Brain microvascular endothelial cell (primary cell): ENCODE data around the gene IMPA2.

Experiments
- DNase-seq: peaks from one replicate; pipeline ENCODE4 v3.0.0-alpha.2; 2020
- H3K27ac ChIP-seq: fragments of 250-450 bp; sonication (Bioruptor Pico); 2 replicates; pipeline ENCODE4 v1.5.1; 2020; ENCODE audit warnings: mild to moderate bottlenecking, moderate library complexity
- H3K27me3 ChIP-seq: fragments of 250-450 bp; sonication (Bioruptor Pico); replicated peaks from 2 replicates; pipeline ENCODE4 v1.5.1; 2020; ENCODE audit warnings: mild to moderate bottlenecking
- H3K36me3 ChIP-seq: fragments of 250-450 bp; sonication (Bioruptor Pico); replicated peaks from 2 replicates; pipeline ENCODE4 v1.5.1; 2020; ENCODE audit warnings: mild to moderate bottlenecking
- H3K4me3 ChIP-seq: 2 replicates; pipeline ENCODE4 v1.5.1; 2011; ENCODE audit warnings: low read depth, mild to moderate bottlenecking, control low read depth, low read length, moderate library complexity
- CTCF ChIP-seq: IDR thresholded peaks from 2 replicates; pipeline ENCODE4 v1.5.1; 2011; ENCODE audit warnings: low read depth, mild to moderate bottlenecking, moderate library complexity, low read length, control low read depth, inconsistent platforms; ENCODE audit errors: missing control alignments
- in situ Hi-C: cut with HindIII; loops from 2 replicates; pipeline ENCODE4 v1.10.0; 2017; ENCODE audit warnings: low sequenced_read_pairs, low pct_ligation_motif_present

Gene IMPA2

GRCh38 chr18:12009581-12010140, 28.4 kb downstream of the IMPA2 start:
- no peak for DNase-seq
- TF ChIP-seq CTCF: no peak
- no peak overlapping the region for H3K4me3 ChIP-seq
- in situ Hi-C loops: loop anchor here (25.0 kb wide), 1 partner anchor 272 kb away; no protein-coding TSS in a partner anchor
- H3K27me3 ChIP-seq: no peaks in the 10 kb centered on the region
- no peak overlapping the region for H3K27ac ChIP-seq
- no peaks in the 10 kb centered on the region for H3K36me3 ChIP-seq

DNA sequence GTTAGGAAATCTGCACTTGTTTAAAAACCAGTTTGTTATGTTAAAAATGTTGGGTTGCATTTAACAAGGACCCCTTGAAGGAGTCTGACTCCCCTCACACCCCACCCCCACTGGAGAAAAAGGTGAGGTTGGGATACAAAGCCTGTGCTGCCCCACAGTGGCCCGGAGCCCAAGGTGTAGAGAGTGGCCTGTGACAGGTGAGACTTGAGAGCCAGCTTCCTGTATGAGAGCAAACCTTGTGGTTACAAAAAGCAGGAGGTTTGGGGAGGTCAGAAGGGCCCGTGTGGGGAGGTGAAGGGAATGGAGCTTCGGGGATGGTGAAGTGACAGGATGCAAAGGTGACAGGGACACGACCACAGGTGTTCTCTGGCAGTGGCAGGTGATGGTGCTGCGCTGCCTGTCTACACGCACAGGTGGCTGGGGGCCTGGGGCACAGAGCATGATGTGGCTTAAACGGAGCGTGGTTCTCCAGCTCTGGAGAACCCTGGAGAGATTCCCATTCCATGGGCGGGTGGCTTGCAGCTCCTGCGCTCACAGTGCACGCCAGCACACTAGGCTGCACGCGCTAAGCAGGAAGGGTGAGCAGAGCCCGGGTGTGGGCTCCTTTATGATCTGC, 29.0 kb downstream of the IMPA2 start:
- Histone ChIP-seq H3K27ac (no peak overlapping the region), H3K36me3 (no peaks in the 10 kb centered on the region), H3K4me3 (no peak overlapping the region), H3K27me3 (no peaks in the 10 kb centered on the region)
- TF ChIP-seq CTCF: no peak
- no peak for DNase-seq
- in situ Hi-C loops: loop anchor here (25.0 kb wide), 1 partner anchor 273 kb away; no protein-coding TSS in a partner anchor

GRCh38 chr18:12011199-12011956, 30.1 kb downstream of the IMPA2 start:
- no peak overlapping the region for H3K27ac ChIP-seq
- H3K36me3 ChIP-seq: no peaks in the 10 kb centered on the region
- H3K27me3 ChIP-seq: no peaks in the 10 kb centered on the region
- TF ChIP-seq CTCF: no peak
- in situ Hi-C loops: loop anchor here (25.0 kb wide), 1 partner anchor 274 kb away; no protein-coding TSS in a partner anchor
- DNase-seq: no peak
- no peak overlapping the region for H3K4me3 ChIP-seq

- H3K27me3 ChIP-seq: no peaks in the 10 kb centered on the region
These were observed 30.7 kb downstream of the IMPA2 start for GRCh38 chr18:12011957-12012549.

GRCh38 chr18:12012697-12013096, 31.4 kb downstream of the IMPA2 start:
- Histone ChIP-seq H3K4me3 (no peak overlapping the region), H3K36me3 (no peaks in the 10 kb centered on the region)
- TF ChIP-seq CTCF: no peak

More at GRCh38 chr18:12011957-12012549, 30.7 kb downstream of the IMPA2 start:
- peak; percentile 29 for DNase-seq
- TF ChIP-seq CTCF: no peak
- Histone ChIP-seq H3K4me3 (no peak overlapping the region), H3K36me3 (no peaks in the 10 kb centered on the region), H3K27ac (no peak overlapping the region)
- in situ Hi-C loops: loop anchor here (25.0 kb wide), 1 partner anchor 275 kb away; no protein-coding TSS in a partner anchor

More at GRCh38 chr18:12012697-12013096, 31.4 kb downstream of the IMPA2 start:
- Histone ChIP-seq H3K27me3 (no peaks in the 10 kb centered on the region), H3K27ac (no peak overlapping the region)
- in situ Hi-C loops: loop anchor here (25.0 kb wide), 1 partner anchor 275 kb away; no protein-coding TSS in a partner anchor
- no peak for DNase-seq
